ENCODE results near the gene NGFR. TPM values are rescaled to one million over a fixed set of nuclear protein-coding genes. Genes with fewer than 3 reads are reported as not detected.

The NGFR gene
- total RNA-seq, 1 experiment from 2014 or later = 0.11 TPM

GRCh38 chr17:49490276-49490675 lies 4.8 kb upstream of the NGFR start:
- no peak overlapping the region for H2AFZ ChIP-seq
- no peaks in the 10 kb centered on the region for H3K4me1 ChIP-seq (replicated peaks; ENCODE audit: insufficient read depth)
- DNase-seq = no peak
- H3K27ac ChIP-seq = no peak overlapping the region
- intact Hi-C loops (cut with micrococcal nuclease; ENCODE audit: unreplicated experiment) = no loop called here
- TF ChIP-seq CTCF (conservative IDR thresholded peaks at IDR 0.05) (no peak), EZH2 (IDR thresholded peaks at IDR 0.05; ENCODE audit: low read depth) (no peak)
- H3F3A ChIP-seq (ENCODE audit: insufficient read depth, low read depth) = no peaks in the 10 kb centered on the region
- ChIA-PET POLR2A (ENCODE audit: unreplicated experiment) (no interaction called here), CTCF (interaction anchor here (0.7 kb wide), 1 partner anchor 626 kb away, joined by 3 read pairs; no protein-coding TSS in a partner anchor)
- no peaks in the 10 kb centered on the region for H3K79me2 ChIP-seq (ENCODE audit: low read depth)
- H3K4me3 ChIP-seq = no peak overlapping the region
- no peaks in the 10 kb centered on the region for H3K9me3 ChIP-seq (ENCODE audit: insufficient read depth, low read depth)
- H3K9me2 ChIP-seq (ENCODE audit: insufficient read depth) = no peaks in the 10 kb centered on the region
- no peak overlapping the region for H3K4me2 ChIP-seq
- H3K27me3 ChIP-seq (ENCODE audit: insufficient read depth, low read depth) = peaks cover 78% of the 10 kb centered on the region
- BruUV-seq (replicated peaks) = no TSS peak
- no peaks in the 10 kb centered on the region for H3K36me3 ChIP-seq (ENCODE audit: low read depth)
- no peaks in the 10 kb centered on the region for H4K20me1 ChIP-seq (ENCODE audit: insufficient read depth)

DNA sequence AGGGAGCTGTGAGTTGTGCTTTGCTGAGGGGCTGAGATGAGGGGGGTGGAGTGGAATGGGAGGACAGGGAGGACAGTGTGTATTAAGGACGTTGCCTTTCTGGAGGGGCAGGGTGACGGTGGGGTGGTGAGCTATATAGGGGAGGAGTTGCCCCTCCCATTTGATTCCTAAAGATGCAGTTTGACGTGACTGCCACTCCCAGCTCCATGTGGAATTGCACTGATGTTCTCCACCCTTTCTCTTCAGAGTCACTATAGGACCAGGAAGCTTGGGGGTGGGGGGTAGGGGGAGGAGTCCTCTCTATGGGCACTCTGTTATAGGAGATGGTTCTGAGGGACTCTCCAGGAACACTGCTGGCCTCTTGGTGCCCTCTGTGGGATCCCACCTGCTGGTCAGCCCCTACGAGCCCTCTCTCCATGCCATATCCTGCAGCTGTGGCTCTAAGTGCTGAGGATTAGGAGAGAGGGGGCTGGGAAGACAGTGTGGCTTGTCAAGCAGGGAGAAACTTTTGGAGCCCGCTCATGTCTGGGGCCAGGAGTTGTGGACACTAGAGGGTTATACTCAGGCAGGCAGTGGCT lies 3.8 kb upstream of the NGFR start:
- Histone ChIP-seq H3F3A (ENCODE audit: insufficient read depth, low read depth) (no peaks in the 10 kb centered on the region), H3K9me3 (ENCODE audit: insufficient read depth, low read depth) (no peaks in the 10 kb centered on the region), H3K9me2 (ENCODE audit: insufficient read depth) (no peaks in the 10 kb centered on the region), H3K4me2 (no peak overlapping the region), H3K4me1 (replicated peaks; ENCODE audit: insufficient read depth) (no peaks in the 10 kb centered on the region), H3K4me3 (no peak overlapping the region), H3K27me3 (ENCODE audit: insufficient read depth, low read depth) (peaks cover 78% of the 10 kb centered on the region), H2AFZ (no peak overlapping the region), H3K36me3 (ENCODE audit: low read depth) (no peaks in the 10 kb centered on the region), H3K27ac (no peak overlapping the region), H4K20me1 (ENCODE audit: insufficient read depth) (no peaks in the 10 kb centered on the region), H3K79me2 (ENCODE audit: low read depth) (no peaks in the 10 kb centered on the region)
- ChIA-PET CTCF (no interaction called here), POLR2A (ENCODE audit: unreplicated experiment) (no interaction called here)
- no TSS peak for BruUV-seq (replicated peaks)
- no peak for TF ChIP-seq EZH2 (IDR thresholded peaks at IDR 0.05; ENCODE audit: low read depth)
- TF ChIP-seq CTCF (conservative IDR thresholded peaks at IDR 0.05) = no peak
- no peak for DNase-seq
- intact Hi-C loops (cut with micrococcal nuclease; ENCODE audit: unreplicated experiment) = no loop called here

GRCh38 chr17:49494399-49494985 lies 601 bp upstream of the NGFR start:
- H3K9me3 ChIP-seq (ENCODE audit: insufficient read depth, low read depth) = no peaks in the 10 kb centered on the region
- CTCF ChIA-PET = no interaction called here
- no peaks in the 10 kb centered on the region for H3K79me2 ChIP-seq (ENCODE audit: low read depth)
- H3K9me2 ChIP-seq (ENCODE audit: insufficient read depth) = no peaks in the 10 kb centered on the region
- H3K4me2 ChIP-seq = no peak overlapping the region
- TF ChIP-seq EZH2 (IDR thresholded peaks at IDR 0.05; ENCODE audit: low read depth) = no peak
- no peak for TF ChIP-seq CTCF (conservative IDR thresholded peaks at IDR 0.05)
- H3K27me3 ChIP-seq (ENCODE audit: insufficient read depth, low read depth) = peaks cover 70% of the 10 kb centered on the region
- POLR2A ChIA-PET (ENCODE audit: unreplicated experiment) = no interaction called here
- no peak overlapping the region for H2AFZ ChIP-seq
- BruUV-seq (replicated peaks) = no TSS peak
- H4K20me1 ChIP-seq (ENCODE audit: insufficient read depth) = no peaks in the 10 kb centered on the region
- no peak for DNase-seq
- H3K27ac ChIP-seq = no peak overlapping the region
- intact Hi-C loops (cut with micrococcal nuclease; ENCODE audit: unreplicated experiment) = no loop called here
- H3F3A ChIP-seq (ENCODE audit: insufficient read depth, low read depth) = no peaks in the 10 kb centered on the region
- H3K4me1 ChIP-seq (replicated peaks; ENCODE audit: insufficient read depth) = no peaks in the 10 kb centered on the region
- no peaks in the 10 kb centered on the region for H3K36me3 ChIP-seq (ENCODE audit: low read depth)
- no peak overlapping the region for H3K4me3 ChIP-seq
